A673 (cell line): ENCODE data around the gene DMBT1. TPM values are rescaled to one million over a fixed set of nuclear protein-coding genes. Genes with fewer than 3 reads are reported as not detected.

Experiments
- BruUV-seq: library from RNA; stranded (reverse); fragments of 400-500 nt; replicated peaks from 2 replicates; lab custom pipeline; 2021; lab: Mats Ljungman, UMichigan
- CTCF ChIA-PET: fragments of 300-600 bp; sonication (Branson Sonifier 250); formaldehyde crosslinking; loops from one replicate; lab custom pipeline; 2022; ENCODE audit warnings: antibody characterized with exemption; lab: Charles Lee
- POLR2A ChIA-PET: fragments of 300-600 bp; sonication (Branson Sonifier 250); formaldehyde crosslinking; loops from one replicate; lab custom pipeline; 2022; ENCODE audit warnings: antibody characterized with exemption; ENCODE audit not compliant: low non-redundant PET; lab: Charles Lee
- DNase-seq: peaks from one replicate; pipeline ENCODE4 v3.0.0-alpha.2; 2015; ENCODE audit warnings: low spot score
- H3K27ac ChIP-seq: fragments of 200-600 bp; sonication (generic); 2 replicates; pipeline ENCODE4 v1.5.1; 2016; ENCODE audit warnings: mixed run types, low read depth, mild to moderate bottlenecking, mixed read lengths, antibody characterized with exemption, low read length; ENCODE audit not compliant: poor library complexity, severe bottlenecking
- H3K27me3 ChIP-seq: fragments of 200-600 bp; sonication (generic); replicated peaks from 2 replicates; pipeline ENCODE4 v1.6.1; 2017; ENCODE audit warnings: mixed run types, low read depth, mild to moderate bottlenecking, mixed read lengths, antibody characterized with exemption, low read length; ENCODE audit not compliant: insufficient read depth, poor library complexity
- H3K36me3 ChIP-seq: fragments of 200-600 bp; sonication (generic); 2 replicates; pipeline ENCODE4 v1.6.1; 2016; ENCODE audit warnings: mixed run types, mild to moderate bottlenecking, mixed read lengths, antibody characterized with exemption, low read length; ENCODE audit not compliant: insufficient read depth, poor library complexity, severe bottlenecking
- H3K4me1 ChIP-seq: fragments of 200-600 bp; sonication (generic); 2 replicates; pipeline ENCODE4 v1.6.1; 2017; ENCODE audit warnings: mixed run types, mild to moderate bottlenecking, mixed read lengths, antibody characterized with exemption, low read length; ENCODE audit not compliant: insufficient read depth, poor library complexity, severe bottlenecking
- H3K4me3 ChIP-seq: fragments of 200-600 bp; sonication (generic); 2 replicates; pipeline ENCODE4 v1.5.1; 2016; ENCODE audit warnings: low read depth, mixed run types, mild to moderate bottlenecking, mixed read lengths, low read length; ENCODE audit not compliant: poor library complexity, severe bottlenecking
- H3K9me3 ChIP-seq: fragments of 200-600 bp; sonication (generic); 2 replicates; pipeline ENCODE4 v1.6.1; 2016; ENCODE audit warnings: mixed run types, low read depth, mild to moderate bottlenecking, mixed read lengths, antibody characterized with exemption, low read length; ENCODE audit not compliant: poor library complexity, severe bottlenecking
- CTCF ChIP-seq: fragments of 300-800, 200-600 bp; sonication (generic); conservative IDR thresholded peaks from 2 replicates; pipeline ENCODE4 v1.5.1; 2017; ENCODE audit warnings: low read depth, mild to moderate bottlenecking, antibody characterized with exemption, low read length, moderate library complexity, mixed read lengths
- EZH2 ChIP-seq: fragments of 200-600 bp; sonication (generic); IDR thresholded peaks from 2 replicates; pipeline ENCODE4 v1.6.1; 2017; ENCODE audit warnings: borderline replicate concordance, low read depth, mild to moderate bottlenecking, mixed read lengths, antibody characterized with exemption, low read length; ENCODE audit not compliant: poor library complexity, severe bottlenecking
- intact Hi-C: fragments of 100-400 bp; cut with micrococcal nuclease; formaldehyde crosslinking; loops from one replicate; pipeline ENCODE4 v1.10.0; 2022; ENCODE audit not compliant: unreplicated experiment
- total RNA-seq: library from RNA; stranded (reverse); gene quantifications from 2 replicates; pipeline ENCODE4 v1.2.3, GENCODE V29; 2021

Gene DMBT1
- total RNA-seq, 1 experiment from 2014 or later, result not detected

DNA sequence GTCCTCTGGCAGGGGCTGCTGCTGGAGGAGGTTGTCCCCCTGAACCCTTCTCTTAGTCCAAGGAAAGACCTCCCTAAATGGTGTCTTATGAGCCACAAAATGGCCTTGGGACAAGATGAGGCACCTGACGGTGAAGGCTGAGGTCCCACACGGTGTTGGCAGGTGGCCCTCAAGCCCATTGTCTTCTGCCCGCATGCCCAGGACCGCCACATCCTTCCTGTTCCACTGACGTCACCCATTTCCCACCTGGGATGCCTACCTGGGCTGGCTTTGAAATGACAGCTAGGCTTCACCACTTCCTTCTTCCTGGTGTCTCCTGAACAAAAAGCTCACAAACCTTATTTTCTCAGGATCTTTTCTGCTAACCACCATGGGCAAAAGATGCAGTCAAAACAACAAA, 2.1 kb upstream of the DMBT1 start:
- Histone ChIP-seq H3K36me3 (no peaks in the 10 kb centered on the region), H3K27me3 (peaks cover 44% of the 10 kb centered on the region), H3K27ac (no peak overlapping the region), H3K4me3 (no peak overlapping the region), H3K4me1 (no peaks in the 10 kb centered on the region), H3K9me3 (no peaks in the 10 kb centered on the region)
- ChIA-PET CTCF (no interaction called here), POLR2A (no interaction called here)
- intact Hi-C loops, result no loop called here
- no peak for TF ChIP-seq EZH2
- no peak for TF ChIP-seq CTCF
- no TSS peak for BruUV-seq
- DNase-seq, result no peak

GRCh38 chr10:122559228-122559627, 1.3 kb upstream of the DMBT1 start:
- DNase-seq, result no peak
- H3K9me3 ChIP-seq, result no peaks in the 10 kb centered on the region
- no peaks in the 10 kb centered on the region for H3K4me1 ChIP-seq
- no peak overlapping the region for H3K4me3 ChIP-seq
- peaks cover 48% of the 10 kb centered on the region for H3K27me3 ChIP-seq
- H3K36me3 ChIP-seq, result no peaks in the 10 kb centered on the region
- ChIA-PET POLR2A (no interaction called here), CTCF (no interaction called here)
- BruUV-seq, result no TSS peak
- intact Hi-C loops, result no loop called here
- TF ChIP-seq CTCF (no peak), EZH2 (no peak)
- no peak overlapping the region for H3K27ac ChIP-seq

GRCh38 chr10:122561212-122561611, 658 bp downstream of the DMBT1 start:
- POLR2A ChIA-PET, result no interaction called here
- BruUV-seq, result no TSS peak

More at GRCh38 chr10:122561212-122561611, 658 bp downstream of the DMBT1 start:
- intact Hi-C loops, result no loop called here
- Histone ChIP-seq H3K4me3 (no peak overlapping the region), H3K36me3 (no peaks in the 10 kb centered on the region), H3K27ac (no peak overlapping the region), H3K4me1 (peaks cover 6% of the 10 kb centered on the region), H3K9me3 (no peaks in the 10 kb centered on the region), H3K27me3 (peaks cover 60% of the 10 kb centered on the region)
- CTCF ChIA-PET, result no interaction called here
- no peak for DNase-seq
- TF ChIP-seq CTCF, result no peak
- no peak for TF ChIP-seq EZH2
